GM10248 (cell line): ENCODE measurements around the gene SENP1.

Experiments
- CTCF ChIA-PET: fragments of 300-600 bp; sonication (Branson Sonifier 250); formaldehyde crosslinking; extraction: SDS; loops from one replicate; lab custom pipeline; 2021; ENCODE audit warnings: antibody characterized with exemption; lab: Yijun Ruan, JAX
- POLR2A ChIA-PET: fragments of 350-650 bp; sonication (Branson Sonifier 250); formaldehyde crosslinking; extraction: SDS; loops from one replicate; lab custom pipeline; 2020; ENCODE audit warnings: antibody characterized with exemption; lab: Yijun Ruan, JAX
- DNase-seq: peaks from one replicate; pipeline ENCODE4 v3.0.0; 2012; ENCODE audit errors: extremely low spot score
- TF ChIP-seq, protein P1 (sequence below): IDR thresholded peaks from 2 replicates; pipeline ENCODE4 v1.5.1; 2012; ENCODE audit warnings: mild to moderate bottlenecking, low read depth; ENCODE audit errors: extremely low read depth, missing control alignments, control extremely low read depth

Gene SENP1

DNA sequence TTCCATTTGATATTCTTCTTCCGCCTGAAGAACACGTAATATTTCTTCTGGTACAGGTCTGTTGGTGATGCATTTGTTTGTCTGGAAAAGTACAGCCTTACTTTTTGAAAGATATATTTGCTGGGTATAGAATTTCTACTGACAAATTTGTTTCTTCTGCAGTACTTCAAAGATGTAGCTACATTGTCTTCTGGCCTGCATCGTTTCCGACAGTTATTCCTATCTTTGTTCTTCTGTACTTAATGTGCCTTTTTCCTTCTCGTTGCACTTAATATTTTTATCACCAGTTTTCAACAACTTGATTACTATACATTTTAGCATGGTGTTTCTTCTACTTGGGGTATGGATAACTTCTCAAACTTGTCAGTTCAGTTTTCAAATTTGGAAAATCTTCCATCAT is 47.1 kb downstream of the SENP1 start:
- DNase-seq = no peak
- CTCF ChIA-PET = no interaction called here
- POLR2A ChIA-PET = no interaction called here
- TF ChIP-seq, protein P1, sequence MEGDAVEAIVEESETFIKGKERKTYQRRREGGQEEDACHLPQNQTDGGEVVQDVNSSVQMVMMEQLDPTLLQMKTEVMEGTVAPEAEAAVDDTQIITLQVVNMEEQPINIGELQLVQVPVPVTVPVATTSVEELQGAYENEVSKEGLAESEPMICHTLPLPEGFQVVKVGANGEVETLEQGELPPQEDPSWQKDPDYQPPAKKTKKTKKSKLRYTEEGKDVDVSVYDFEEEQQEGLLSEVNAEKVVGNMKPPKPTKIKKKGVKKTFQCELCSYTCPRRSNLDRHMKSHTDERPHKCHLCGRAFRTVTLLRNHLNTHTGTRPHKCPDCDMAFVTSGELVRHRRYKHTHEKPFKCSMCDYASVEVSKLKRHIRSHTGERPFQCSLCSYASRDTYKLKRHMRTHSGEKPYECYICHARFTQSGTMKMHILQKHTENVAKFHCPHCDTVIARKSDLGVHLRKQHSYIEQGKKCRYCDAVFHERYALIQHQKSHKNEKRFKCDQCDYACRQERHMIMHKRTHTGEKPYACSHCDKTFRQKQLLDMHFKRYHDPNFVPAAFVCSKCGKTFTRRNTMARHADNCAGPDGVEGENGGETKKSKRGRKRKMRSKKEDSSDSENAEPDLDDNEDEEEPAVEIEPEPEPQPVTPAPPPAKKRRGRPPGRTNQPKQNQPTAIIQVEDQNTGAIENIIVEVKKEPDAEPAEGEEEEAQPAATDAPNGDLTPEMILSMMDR = no peak

GRCh38 chr12:48054955-48055821 is 50.7 kb downstream of the SENP1 start:
- TF ChIP-seq, protein P1 = no peak
- ChIA-PET POLR2A (no interaction called here), CTCF (interaction anchor here (0.9 kb wide), 1 partner anchor 10 kb away, joined by 4 read pairs; no protein-coding TSS in a partner anchor)
- DNase-seq = no peak

DNA sequence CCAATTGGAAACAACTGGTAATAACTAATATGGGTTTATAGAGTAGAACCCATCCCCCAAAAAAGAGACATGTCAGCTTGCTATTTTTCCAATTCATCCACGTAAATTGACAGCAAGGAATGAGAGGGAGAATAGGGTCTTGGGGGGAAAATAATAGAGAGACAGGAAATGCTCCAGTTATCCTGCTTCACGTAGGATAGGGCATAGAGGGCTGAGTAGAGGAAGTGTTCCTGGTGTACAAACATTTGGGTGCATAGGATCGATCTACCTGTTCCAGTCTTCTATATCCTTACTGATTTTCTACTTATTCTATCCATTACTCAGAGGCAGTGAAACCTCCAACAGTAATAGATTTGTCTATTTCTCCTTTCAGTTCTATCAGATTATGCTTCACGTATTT is 52.0 kb downstream of the SENP1 start:
- DNase-seq = no peak
- CTCF ChIA-PET = interaction anchor here (0.8 kb wide), 1 partner anchor 9 kb away, joined by 3 read pairs; no protein-coding TSS in a partner anchor
- TF ChIP-seq, protein P1 = no peak
- POLR2A ChIA-PET = interaction anchor here (0.7 kb wide), 1 partner anchor 66 kb away, joined by 5 read pairs; no protein-coding TSS in a partner anchor

- TF ChIP-seq, protein P1 = no peak
- ChIA-PET CTCF (interaction anchor here (0.8 to 1.7 kb wide), 2 partner anchors 8 to 35 kb away, joined by 3 read pairs; no protein-coding TSS in a partner anchor), POLR2A (interaction anchor here (0.7 kb wide), 1 partner anchor 65 kb away, joined by 5 read pairs; no protein-coding TSS in a partner anchor)
- no peak for DNase-seq
Measured at GRCh38 chr12:48053122-48053521, 52.8 kb downstream of the SENP1 start.

DNA sequence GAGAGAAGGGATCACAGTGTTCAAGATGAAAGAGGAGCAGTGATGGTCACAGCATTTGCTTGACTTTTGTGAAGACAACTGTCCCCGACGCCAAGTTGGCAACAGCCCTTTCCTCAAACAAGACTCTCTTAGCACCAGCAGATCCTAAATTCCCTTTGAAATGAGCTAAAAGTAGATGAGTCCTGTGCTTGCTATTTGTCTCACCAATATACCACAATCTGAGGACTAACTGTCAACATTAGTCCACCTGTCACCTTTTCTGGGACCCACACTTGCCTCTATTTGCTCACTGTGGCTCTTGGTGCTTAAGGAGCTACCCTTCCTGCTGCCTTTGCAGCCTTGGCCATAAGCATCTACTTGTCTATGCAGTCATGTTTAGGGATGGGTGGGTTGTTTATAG is 54.2 kb downstream of the SENP1 start:
- POLR2A ChIA-PET = no interaction called here
- DNase-seq = no peak
- TF ChIP-seq, protein P1 = no peak
- CTCF ChIA-PET = interaction anchor here (1.3 to 1.5 kb wide), 2 partner anchors 10 to 15 kb away, joined by 3 to 4 read pairs; no protein-coding TSS in a partner anchor

- no peak for DNase-seq
- TF ChIP-seq, protein P1 = no peak
- ChIA-PET CTCF (no interaction called here), POLR2A (no interaction called here)
Measured at GRCh38 chr12:48050174-48050573, 55.7 kb downstream of the SENP1 start.
